Left renal pelvis (tissue), 4 donors: ENCODE results near the gene RPL27A. TPM values are rescaled to one million over a fixed set of nuclear protein-coding genes. Genes with fewer than 3 reads are reported as not detected.

Source experiments
- DNase-seq, 4 donors: peaks; one replicate each; pipeline ENCODE4 v3.0.0-alpha.2; 2013; ENCODE audit warnings: low read depth in 4 of 4, low spot score in 3 of 4
- polyA plus RNA-seq, 4 donors: library from polyadenylated mRNA; unstranded; fragments of 120-200 nt; gene quantifications; one replicate each; pipeline ENCODE4 v1.2.1, GENCODE V29; 2013; ENCODE audit not compliant: insufficient read length in 4 of 4

RPL27A gene
- polyA plus RNA-seq, 4 donors, result 1,936 to 2,183 (median 2,089) TPM

DNA sequence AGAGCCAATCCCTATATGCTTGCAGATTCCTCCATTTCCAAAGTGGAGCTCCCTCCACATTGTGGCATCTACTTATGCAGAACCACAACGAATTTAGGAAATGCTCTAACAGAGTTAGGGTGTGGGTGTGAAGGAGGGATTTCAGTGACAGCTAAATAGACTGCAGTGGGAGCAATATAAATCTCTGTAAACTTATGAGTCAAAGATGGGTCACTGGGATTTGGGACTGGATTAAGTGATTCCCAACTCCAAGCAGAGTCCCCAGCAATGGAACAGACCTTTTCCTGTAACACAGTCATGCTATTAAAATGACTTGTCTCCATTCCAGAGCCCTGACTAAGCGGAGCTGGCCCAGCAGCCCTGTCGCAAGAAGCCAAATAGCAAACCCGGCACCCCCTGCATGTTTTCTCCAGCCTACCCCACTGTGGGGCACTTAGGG, 36.6 kb downstream of the RPL27A start:
- DNase-seq, result no peak

DNA sequence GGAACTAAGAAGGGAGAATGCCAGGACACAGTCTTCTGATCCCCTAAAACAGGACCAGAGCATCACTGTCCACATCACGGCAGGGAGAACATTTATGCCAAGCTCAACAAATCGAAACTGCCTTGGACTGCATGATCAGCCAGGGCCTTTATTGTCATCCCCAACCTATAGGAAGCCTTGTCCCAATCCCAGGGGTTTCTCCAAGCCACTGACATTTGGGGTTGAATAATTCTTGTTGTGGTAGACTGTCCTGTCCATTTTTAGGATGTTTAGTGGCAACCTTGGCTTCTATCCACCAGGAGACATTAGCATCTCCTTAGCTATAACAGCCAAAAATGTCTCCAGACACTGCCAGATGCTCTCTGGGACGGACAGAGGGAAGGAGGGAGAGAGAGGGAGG, 37.1 kb downstream of the RPL27A start:
- no peak for DNase-seq

DNA sequence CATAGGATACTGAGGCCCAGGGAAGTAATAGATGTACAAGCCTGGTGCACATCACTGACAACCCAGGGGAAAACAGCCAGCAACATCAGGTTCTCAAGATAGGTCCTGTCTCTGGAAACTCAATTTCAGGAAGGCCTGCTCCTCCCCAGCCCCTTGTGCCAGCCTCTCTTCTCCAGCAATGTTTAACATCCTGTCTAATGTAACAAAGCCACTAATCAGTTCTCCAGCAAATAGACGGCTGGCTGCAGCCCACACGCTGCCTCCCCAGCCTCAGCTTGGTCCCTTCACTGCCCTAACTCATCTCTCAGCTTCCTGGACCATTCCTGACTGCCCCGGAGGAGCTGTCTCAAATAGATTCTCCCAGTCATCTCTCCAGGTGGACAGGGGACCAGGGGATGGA, 37.8 kb downstream of the RPL27A start:
- DNase-seq, result no peak

GRCh38 chr11:8720868-8721608, 38.4 kb downstream of the RPL27A start:
- peak in 1 of 4 donors; percentile 61 for DNase-seq

GRCh38 chr11:8721609-8722500, 39.3 kb downstream of the RPL27A start:
- no peak for DNase-seq

DNA sequence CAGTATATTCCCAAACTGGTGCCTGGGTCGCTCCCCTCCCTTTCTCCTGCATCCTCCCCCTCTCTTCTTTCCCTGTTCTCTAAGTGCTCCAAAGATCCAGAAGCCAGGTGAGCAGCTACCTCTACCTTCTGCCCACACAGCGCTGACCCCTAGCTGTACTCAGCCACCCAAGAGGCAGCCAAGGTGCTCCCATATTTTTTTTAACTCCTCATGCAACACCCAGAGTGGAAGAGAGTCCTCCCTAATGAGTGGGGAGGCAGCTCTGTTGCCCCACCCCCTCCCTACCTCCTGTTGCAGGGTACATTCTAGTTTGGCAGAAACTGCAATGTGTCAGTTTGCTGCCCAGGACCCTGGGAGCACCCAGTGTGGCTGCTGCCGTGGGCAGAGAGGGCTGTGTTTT, 40.2 kb downstream of the RPL27A start:
- no peak for DNase-seq

DNA sequence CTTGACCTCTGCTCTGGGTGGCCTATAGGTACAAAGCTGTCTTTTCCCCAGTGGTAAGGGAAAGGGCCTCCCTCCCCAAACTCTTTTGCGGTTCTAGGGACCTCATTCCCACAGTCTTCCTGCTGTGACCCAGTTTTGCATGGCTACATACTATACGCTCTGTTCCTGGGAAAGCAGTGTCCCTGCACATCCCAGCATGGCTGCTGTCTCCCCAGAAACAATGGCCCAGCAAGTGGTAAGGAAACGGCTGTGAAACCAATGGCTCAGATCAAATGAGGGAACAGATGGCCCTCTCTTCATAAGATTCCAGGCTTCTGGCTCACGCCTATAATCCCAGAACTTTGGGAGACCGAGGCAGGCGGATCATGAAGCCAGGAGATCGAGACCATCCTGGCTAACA, 41.1 kb downstream of the RPL27A start:
- no peak for DNase-seq

DNA sequence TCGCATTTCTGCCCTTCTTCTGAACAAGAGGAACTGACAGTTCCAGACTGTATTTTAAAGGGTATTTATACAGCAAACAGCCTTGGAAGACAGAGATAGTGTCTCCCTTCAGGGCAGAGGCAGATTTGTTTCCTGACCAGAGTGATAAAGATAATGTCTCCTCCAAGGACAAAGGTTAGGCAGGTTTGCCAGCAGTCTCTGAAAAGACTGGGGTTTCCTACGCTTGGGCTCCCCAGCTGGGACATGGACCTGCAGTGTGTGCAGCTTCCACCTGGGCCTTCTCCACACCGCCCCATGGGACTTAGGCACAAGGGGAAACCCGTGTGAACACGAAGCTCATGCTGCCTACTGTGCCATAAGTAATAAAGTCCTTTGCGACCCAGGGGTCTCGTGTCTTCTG, 42.1 kb downstream of the RPL27A start:
- DNase-seq, result no peak

- DNase-seq, result no peak
Observed at GRCh38 chr11:8726395-8726794, 43.8 kb downstream of the RPL27A start.

DNA sequence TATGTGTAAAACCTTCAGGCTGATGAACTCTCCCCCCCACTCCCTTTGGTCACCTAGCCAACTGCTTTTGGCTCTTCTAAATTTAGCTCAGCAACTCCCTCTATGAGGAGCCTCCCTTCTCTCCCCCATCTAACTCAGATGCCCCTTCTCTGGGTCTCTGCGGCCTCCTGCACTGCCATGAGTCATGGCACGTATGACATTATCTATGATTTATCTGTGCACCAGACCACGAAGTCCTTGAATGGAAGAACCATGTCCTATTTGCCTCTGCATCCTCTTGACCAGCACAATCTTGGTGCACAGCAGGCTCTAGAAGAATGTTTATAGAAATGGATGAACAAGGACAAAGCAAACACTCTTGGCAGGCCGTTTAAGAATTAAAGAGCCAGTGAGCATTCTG, 46.0 kb downstream of the RPL27A start:
- no peak for DNase-seq

- DNase-seq, result no peak
Observed at GRCh38 chr11:8729067-8729466, 46.5 kb downstream of the RPL27A start.

- DNase-seq, result no peak
Observed at GRCh38 chr11:8729837-8730696, 47.5 kb downstream of the RPL27A start.

- no peak for DNase-seq
Observed at GRCh38 chr11:8730697-8731020, 48.1 kb downstream of the RPL27A start.

GRCh38 chr11:8731647-8732323, 49.2 kb downstream of the RPL27A start:
- DNase-seq, result no peak

GRCh38 chr11:8732324-8732670, 49.7 kb downstream of the RPL27A start:
- DNase-seq, result no peak

DNA sequence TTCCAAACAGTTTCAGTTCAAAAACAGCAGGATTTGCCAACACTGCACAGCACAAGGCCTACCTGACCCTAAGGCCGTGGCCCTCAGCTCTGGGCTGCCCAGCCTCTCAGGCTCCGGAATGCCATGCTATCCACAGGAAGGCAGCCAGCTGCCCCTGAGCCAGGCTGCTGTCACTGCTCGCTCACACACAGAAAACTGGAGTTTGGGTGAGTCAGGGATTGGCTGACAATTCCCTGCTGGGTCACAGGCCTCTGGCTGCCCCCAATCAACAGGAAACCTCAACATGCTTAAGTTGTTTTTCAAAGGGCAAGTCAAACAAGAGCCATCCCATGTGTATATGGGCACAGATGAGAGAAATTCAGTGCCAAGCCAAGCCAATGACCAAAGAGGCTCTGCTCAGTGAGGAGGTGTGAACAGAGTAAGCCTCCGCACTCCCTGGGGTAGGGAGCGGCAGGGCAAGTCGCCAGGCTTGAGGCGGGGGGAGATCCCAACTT, 50.2 kb downstream of the RPL27A start:
- DNase-seq, result no peak

DNA sequence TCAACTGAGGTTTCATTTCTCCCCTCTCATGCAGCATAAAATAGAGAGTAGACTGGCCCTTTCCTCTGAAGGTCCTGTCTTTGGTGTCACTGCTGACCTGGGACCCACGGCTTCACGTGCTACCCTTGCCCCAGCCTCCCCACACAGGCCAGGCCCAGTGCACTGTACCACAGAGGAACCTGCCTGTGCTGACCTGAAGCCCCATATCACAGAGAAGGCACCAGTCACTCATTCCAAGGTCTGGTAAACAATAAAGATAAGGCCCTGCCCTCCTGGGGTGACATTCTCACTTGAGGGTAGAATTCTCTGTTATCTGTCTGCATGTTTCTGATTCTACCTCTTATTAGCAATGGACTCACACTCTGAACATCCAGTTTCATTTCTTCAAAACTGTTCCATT, 51.3 kb downstream of the RPL27A start:
- no peak for DNase-seq

DNA sequence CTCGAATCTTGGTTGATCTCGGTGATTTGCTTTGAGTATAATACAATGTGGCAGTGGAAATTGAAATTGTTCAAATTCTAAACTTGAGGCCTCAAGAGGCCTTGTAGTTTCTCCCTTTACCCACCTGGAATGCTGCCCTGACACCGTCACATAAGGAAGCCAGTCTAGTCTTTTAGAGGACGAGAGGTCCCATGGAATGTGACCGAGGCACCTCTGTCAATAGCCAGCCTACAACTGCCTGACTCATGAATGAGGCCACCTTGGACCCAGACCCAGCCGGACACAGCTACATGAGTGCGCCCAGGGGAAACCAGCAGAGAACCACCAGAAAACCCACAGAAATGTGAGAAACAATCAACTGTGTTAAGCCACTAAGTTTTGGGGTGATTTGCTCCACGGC, 52.5 kb downstream of the RPL27A start:
- no peak for DNase-seq

- no peak for DNase-seq
Observed at GRCh38 chr11:8739309-8739793, 56.8 kb downstream of the RPL27A start.
